Measurements from ENCODE around the gene XNDC1N. TPM values are rescaled to one million over a fixed set of nuclear protein-coding genes. Genes with fewer than 3 reads are reported as not detected.

XNDC1N gene
- total RNA-seq, 1 donor from 2014 or later = 7.6 TPM

- Histone ChIP-seq H3K27ac (ENCODE audit: low read depth, low read length) (peak within 1 kb of the TSS; percentile 96), H3K4me2 (ENCODE audit: low read length) (peak within 1 kb of the TSS; percentile 89), H3K79me2 (ENCODE audit: insufficient read depth, low read length) (peaks cover 67% of the 10 kb centered on the region), H3K9me3 (ENCODE audit: insufficient read depth, low read depth, low read length) (no peaks in the 10 kb centered on the region), H4K20me1 (ENCODE audit: insufficient read depth, low read length) (peaks cover 47% of the 10 kb centered on the region), H3K4me3 (ENCODE audit: insufficient read depth, low read depth, low read length) (peak within 1 kb of the TSS; percentile 95), H3K27me3 (ENCODE audit: insufficient read depth, low read length) (no peaks in the 10 kb centered on the region), H2AFZ (ENCODE audit: low read depth, low read length) (peak within 1 kb of the TSS; percentile 96), H3K36me3 (ENCODE audit: insufficient read depth, low read length) (no peaks in the 10 kb centered on the region), H3K4me1 (ENCODE audit: insufficient read depth, low read length) (peaks cover 34% of the 10 kb centered on the region), H3K9ac (ENCODE audit: low read length) (peak within 1 kb of the TSS; percentile 93)
- peaks cover 2% of the 10 kb centered on the region for H3K36me3 Mint-ChIP-seq (ENCODE audit: low read depth, unreplicated experiment)
- H3K4me1 Mint-ChIP-seq (ENCODE audit: low read depth, unreplicated experiment) = peaks cover 25% of the 10 kb centered on the region
- DNase-seq (ENCODE audit: low read depth) = peak; percentile 90
- peak within 1 kb of the TSS; percentile 100 for H3K4me3 Mint-ChIP-seq (ENCODE audit: unreplicated experiment)
- no peaks in the 10 kb centered on the region for H3K9me3 Mint-ChIP-seq (ENCODE audit: unreplicated experiment)
- H3K27ac Mint-ChIP-seq (ENCODE audit: unreplicated experiment) = peak within 1 kb of the TSS; percentile 92
- no peaks in the 10 kb centered on the region for H3K27me3 Mint-ChIP-seq (ENCODE audit: low read depth, unreplicated experiment)
- TF ChIP-seq, protein P1, sequence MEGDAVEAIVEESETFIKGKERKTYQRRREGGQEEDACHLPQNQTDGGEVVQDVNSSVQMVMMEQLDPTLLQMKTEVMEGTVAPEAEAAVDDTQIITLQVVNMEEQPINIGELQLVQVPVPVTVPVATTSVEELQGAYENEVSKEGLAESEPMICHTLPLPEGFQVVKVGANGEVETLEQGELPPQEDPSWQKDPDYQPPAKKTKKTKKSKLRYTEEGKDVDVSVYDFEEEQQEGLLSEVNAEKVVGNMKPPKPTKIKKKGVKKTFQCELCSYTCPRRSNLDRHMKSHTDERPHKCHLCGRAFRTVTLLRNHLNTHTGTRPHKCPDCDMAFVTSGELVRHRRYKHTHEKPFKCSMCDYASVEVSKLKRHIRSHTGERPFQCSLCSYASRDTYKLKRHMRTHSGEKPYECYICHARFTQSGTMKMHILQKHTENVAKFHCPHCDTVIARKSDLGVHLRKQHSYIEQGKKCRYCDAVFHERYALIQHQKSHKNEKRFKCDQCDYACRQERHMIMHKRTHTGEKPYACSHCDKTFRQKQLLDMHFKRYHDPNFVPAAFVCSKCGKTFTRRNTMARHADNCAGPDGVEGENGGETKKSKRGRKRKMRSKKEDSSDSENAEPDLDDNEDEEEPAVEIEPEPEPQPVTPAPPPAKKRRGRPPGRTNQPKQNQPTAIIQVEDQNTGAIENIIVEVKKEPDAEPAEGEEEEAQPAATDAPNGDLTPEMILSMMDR (IDR thresholded peaks at IDR 0.05; ENCODE audit: insufficient read depth, low read depth, low read length) = no peak
- TF ChIP-seq EZH2 (IDR thresholded peaks at IDR 0.05; ENCODE audit: insufficient read depth, low read length) = no peak
- FAIRE-seq = no peak
These were observed 496 bp upstream of the XNDC1N start, which contains the start of gene RNF121 for GRCh38 chr11:71928737-71929443. Gene RNF121 (plus strand): TSS chr11:71929046. CDS start chr11:71929062, 16 bp downstream.

- H3K79me2 ChIP-seq (ENCODE audit: insufficient read depth, low read length) = no peaks in the 10 kb centered on the region
- H3K9me3 ChIP-seq (ENCODE audit: insufficient read depth, low read depth, low read length) = no peaks in the 10 kb centered on the region
- no peak for FAIRE-seq
- peaks cover 9% of the 10 kb centered on the region for H3K36me3 ChIP-seq (ENCODE audit: insufficient read depth, low read length)
- Mint-ChIP-seq H3K9me3 (ENCODE audit: unreplicated experiment) (no peaks in the 10 kb centered on the region), H3K4me1 (ENCODE audit: low read depth, unreplicated experiment) (no peaks in the 10 kb centered on the region), H3K27ac (ENCODE audit: unreplicated experiment) (no peak overlapping the region), H3K36me3 (ENCODE audit: low read depth, unreplicated experiment) (peaks cover 11% of the 10 kb centered on the region), H3K4me3 (ENCODE audit: unreplicated experiment) (no peak overlapping the region), H3K27me3 (ENCODE audit: low read depth, unreplicated experiment) (no peaks in the 10 kb centered on the region)
- H3K4me1 ChIP-seq (ENCODE audit: insufficient read depth, low read length) = no peaks in the 10 kb centered on the region
- H2AFZ ChIP-seq (ENCODE audit: low read depth, low read length) = no peak overlapping the region
- no peak overlapping the region for H3K4me2 ChIP-seq (ENCODE audit: low read length)
- no peaks in the 10 kb centered on the region for H4K20me1 ChIP-seq (ENCODE audit: insufficient read depth, low read length)
- H3K4me3 ChIP-seq (ENCODE audit: insufficient read depth, low read depth, low read length) = no peak overlapping the region
- H3K27me3 ChIP-seq (ENCODE audit: insufficient read depth, low read length) = no peaks in the 10 kb centered on the region
- no peak overlapping the region for H3K27ac ChIP-seq (ENCODE audit: low read depth, low read length)
- no peak overlapping the region for H3K9ac ChIP-seq (ENCODE audit: low read length)
- TF ChIP-seq, protein P1 (IDR thresholded peaks at IDR 0.05; ENCODE audit: insufficient read depth, low read depth, low read length) = no peak
- TF ChIP-seq EZH2 (IDR thresholded peaks at IDR 0.05; ENCODE audit: insufficient read depth, low read length) = no peak
- no peak for DNase-seq (ENCODE audit: low read depth)
These were observed 10.7 kb downstream of the XNDC1N start for GRCh38 chr11:71917646-71918140.
